ENCODE results near the gene TTC7B. TPM values are rescaled to one million over a fixed set of nuclear protein-coding genes. Genes with fewer than 3 reads are reported as not detected.

The TTC7B gene
- total RNA-seq, 1 experiment from 2014 or later, result 70.6 TPM

DNA sequence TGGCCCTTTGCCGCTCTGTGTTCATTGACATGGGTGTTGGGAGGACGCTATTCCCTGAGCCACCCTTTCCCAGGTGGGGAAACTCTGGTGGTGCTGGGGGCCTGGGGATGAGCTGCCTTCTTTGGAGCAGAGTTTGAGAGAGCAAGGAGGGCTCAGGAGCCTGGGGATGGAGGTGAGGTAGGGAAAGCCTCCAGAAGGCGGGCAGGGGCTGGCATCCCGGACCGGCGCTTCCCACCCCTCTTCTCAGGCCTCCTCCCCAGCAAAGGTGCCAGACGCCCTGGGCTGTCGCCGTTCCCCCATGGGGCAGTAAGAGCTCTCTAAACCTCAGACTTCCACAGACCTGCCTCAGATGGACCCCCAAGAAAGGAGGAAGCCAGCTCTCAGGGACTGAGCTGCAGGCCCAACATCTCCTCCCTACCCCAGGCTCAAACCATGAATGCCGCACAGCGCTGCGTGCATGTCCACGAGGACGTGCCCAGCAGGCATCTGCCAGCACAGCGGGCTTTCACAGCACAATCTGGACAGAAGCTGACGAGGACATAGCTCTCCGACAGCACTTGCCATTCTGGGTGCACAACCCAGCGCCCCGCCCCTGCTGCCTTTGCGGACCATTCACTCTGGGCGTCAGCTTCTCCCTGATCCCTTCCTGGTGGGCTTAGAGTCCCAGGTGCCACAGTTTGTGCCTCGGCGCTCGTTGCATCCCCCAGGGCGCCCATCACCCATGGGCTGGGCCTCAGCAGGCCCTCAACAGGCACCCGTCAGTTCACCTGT, 14.9 kb upstream of the TTC7B start:
- H3K4me3 ChIP-seq (replicated peaks in 1 of 2; ENCODE audit: low read depth in 1 of 2, low read length in 2 of 2), result no peak overlapping the region
- ATAC-seq (no peak), DNase-seq (ENCODE audit: low read depth, low spot score) (no peak)
- H3K4me2 ChIP-seq (ENCODE audit: low read length), result no peak overlapping the region
- peaks cover 0 to 4% of the 10 kb centered on the region in 2 experiments; a peak in 1 of 4 replicates for H3K9me3 ChIP-seq (ENCODE audit: control insufficient read depth in 1 of 2, insufficient read depth in 1 of 2, low read depth in 1 of 2, low read length in 2 of 2)
- no peaks in the 10 kb centered on the region for H3K36me3 ChIP-seq (ENCODE audit: control insufficient read depth in 1 of 2, insufficient read depth in 2 of 2, low read length in 2 of 2)
- ChIA-PET POLR2A (no interaction called here), RAD21 (ENCODE audit: low non-redundant PET in 1 of 2, low total read pairs in 2 of 2, uncharacterized antibody in 2 of 2, unreplicated experiment in 2 of 2) (no interaction called here), CTCF (no interaction called here)
- H4K20me1 ChIP-seq (ENCODE audit: insufficient read depth), result no peaks in the 10 kb centered on the region
- no peak overlapping the region for H3K27ac ChIP-seq (ENCODE audit: low read depth, low read length)
- H3K27me3 ChIP-seq (ENCODE audit: insufficient read depth, low read length), result no peaks in the 10 kb centered on the region
- peaks cover 10 to 16% of the 10 kb centered on the region in 2 experiments for H3K4me1 ChIP-seq (ENCODE audit: control insufficient read depth in 1 of 2, insufficient read depth in 2 of 2, low read length in 2 of 2)
- H2AFZ ChIP-seq (ENCODE audit: low read depth, low read length, poor library complexity, severe bottlenecking), result no peak overlapping the region
- no TSS peak for BruUV-seq (replicated peaks)
- no peaks in the 10 kb centered on the region for H3K9me2 ChIP-seq (ENCODE audit: insufficient read depth)
- H3K9ac ChIP-seq (ENCODE audit: low read length), result no peak overlapping the region
- TF ChIP-seq, protein P1, sequence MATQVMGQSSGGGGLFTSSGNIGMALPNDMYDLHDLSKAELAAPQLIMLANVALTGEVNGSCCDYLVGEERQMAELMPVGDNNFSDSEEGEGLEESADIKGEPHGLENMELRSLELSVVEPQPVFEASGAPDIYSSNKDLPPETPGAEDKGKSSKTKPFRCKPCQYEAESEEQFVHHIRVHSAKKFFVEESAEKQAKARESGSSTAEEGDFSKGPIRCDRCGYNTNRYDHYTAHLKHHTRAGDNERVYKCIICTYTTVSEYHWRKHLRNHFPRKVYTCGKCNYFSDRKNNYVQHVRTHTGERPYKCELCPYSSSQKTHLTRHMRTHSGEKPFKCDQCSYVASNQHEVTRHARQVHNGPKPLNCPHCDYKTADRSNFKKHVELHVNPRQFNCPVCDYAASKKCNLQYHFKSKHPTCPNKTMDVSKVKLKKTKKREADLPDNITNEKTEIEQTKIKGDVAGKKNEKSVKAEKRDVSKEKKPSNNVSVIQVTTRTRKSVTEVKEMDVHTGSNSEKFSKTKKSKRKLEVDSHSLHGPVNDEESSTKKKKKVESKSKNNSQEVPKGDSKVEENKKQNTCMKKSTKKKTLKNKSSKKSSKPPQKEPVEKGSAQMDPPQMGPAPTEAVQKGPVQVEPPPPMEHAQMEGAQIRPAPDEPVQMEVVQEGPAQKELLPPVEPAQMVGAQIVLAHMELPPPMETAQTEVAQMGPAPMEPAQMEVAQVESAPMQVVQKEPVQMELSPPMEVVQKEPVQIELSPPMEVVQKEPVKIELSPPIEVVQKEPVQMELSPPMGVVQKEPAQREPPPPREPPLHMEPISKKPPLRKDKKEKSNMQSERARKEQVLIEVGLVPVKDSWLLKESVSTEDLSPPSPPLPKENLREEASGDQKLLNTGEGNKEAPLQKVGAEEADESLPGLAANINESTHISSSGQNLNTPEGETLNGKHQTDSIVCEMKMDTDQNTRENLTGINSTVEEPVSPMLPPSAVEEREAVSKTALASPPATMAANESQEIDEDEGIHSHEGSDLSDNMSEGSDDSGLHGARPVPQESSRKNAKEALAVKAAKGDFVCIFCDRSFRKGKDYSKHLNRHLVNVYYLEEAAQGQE (IDR thresholded peaks at IDR 0.05; ENCODE audit: low read depth), result no peak
- TF ChIP-seq ZFX (IDR thresholded peaks at IDR 0.05) (no peak), EGR1 (IDR thresholded peaks at IDR 0.05; ENCODE audit: low read depth) (no peak)
- no peaks in the 10 kb centered on the region for H3K79me2 ChIP-seq (ENCODE audit: insufficient read depth, low read length)
- intact Hi-C loops (cut with micrococcal nuclease), result no loop called here

DNA sequence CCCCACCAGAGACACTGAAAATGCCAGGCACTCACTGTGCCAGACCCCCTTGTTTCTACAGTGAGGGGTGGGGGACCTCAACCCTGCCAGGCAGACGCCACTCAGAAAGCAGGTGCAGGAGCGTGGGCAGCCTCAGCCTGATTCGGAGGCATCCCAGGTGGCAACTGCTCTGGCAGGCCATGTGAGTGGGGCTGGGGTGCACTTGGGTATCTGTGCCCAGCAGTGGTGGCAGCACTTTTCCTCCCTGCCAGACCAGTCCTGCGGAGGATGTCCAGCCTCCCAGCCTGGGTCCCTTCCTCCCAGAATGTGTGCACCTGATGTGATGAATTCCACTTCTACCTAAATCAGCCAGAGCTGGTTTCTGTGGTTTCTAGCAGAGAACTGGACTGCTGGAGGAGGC, 13.4 kb upstream of the TTC7B start:
- POLR2A ChIA-PET, result no interaction called here
- Histone ChIP-seq H3K27me3 (ENCODE audit: insufficient read depth, low read length) (no peaks in the 10 kb centered on the region), H3K36me3 (ENCODE audit: control insufficient read depth in 1 of 2, insufficient read depth in 2 of 2, low read length in 2 of 2) (no peaks in the 10 kb centered on the region), H3K9me2 (ENCODE audit: insufficient read depth) (no peaks in the 10 kb centered on the region), H3K9ac (ENCODE audit: low read length) (no peak overlapping the region), H3K4me1 (ENCODE audit: control insufficient read depth in 1 of 2, insufficient read depth in 2 of 2, low read length in 2 of 2) (peaks cover 10 to 16% of the 10 kb centered on the region in 2 experiments), H3K79me2 (ENCODE audit: insufficient read depth, low read length) (no peaks in the 10 kb centered on the region), H4K20me1 (ENCODE audit: insufficient read depth) (no peaks in the 10 kb centered on the region), H3K9me3 (ENCODE audit: control insufficient read depth in 1 of 2, insufficient read depth in 1 of 2, low read depth in 1 of 2, low read length in 2 of 2) (peaks cover 0 to 4% of the 10 kb centered on the region in 2 experiments; a peak in 1 of 4 replicates), H3K4me2 (ENCODE audit: low read length) (no peak overlapping the region), H2AFZ (ENCODE audit: low read depth, low read length, poor library complexity, severe bottlenecking) (no peak overlapping the region), H3K27ac (ENCODE audit: low read depth, low read length) (no peak overlapping the region), H3K4me3 (replicated peaks in 1 of 2; ENCODE audit: low read depth in 1 of 2, low read length in 2 of 2) (no peak overlapping the region)
- BruUV-seq (replicated peaks), result no TSS peak
- CTCF ChIA-PET, result no interaction called here
- TF ChIP-seq EZH2phosphoT487 (IDR thresholded peaks at IDR 0.05; ENCODE audit: borderline replicate concordance) (no peak), EZH2 (IDR thresholded peaks at IDR 0.05) (no peak), TCF7L2 (IDR thresholded peaks at IDR 0.05; ENCODE audit: borderline replicate concordance, extremely low read depth, insufficient read depth, insufficient read length) (no peak), CBX3 (IDR thresholded peaks at IDR 0.05; ENCODE audit: low read depth) (no peak), RAD21 (IDR thresholded peaks at IDR 0.05; ENCODE audit: low read depth) (no peak), CEBPB (IDR thresholded peaks at IDR 0.05; ENCODE audit: low read depth) (no peak), ZNF274 (IDR thresholded peaks at IDR 0.05; ENCODE audit: low read depth, low read length) (no peak), SIN3A (IDR thresholded peaks at IDR 0.05; ENCODE audit: low read depth) (no peak), SP1 (IDR thresholded peaks at IDR 0.05; ENCODE audit: low read depth) (no peak), POLR2A (IDR thresholded peaks at IDR 0.05; ENCODE audit: borderline replicate concordance, extremely low read depth, insufficient read depth, insufficient read length) (no peak)
- TF ChIP-seq, protein P1 (IDR thresholded peaks at IDR 0.05; ENCODE audit: low read depth), result no peak
- TF ChIP-seq, protein P2, sequence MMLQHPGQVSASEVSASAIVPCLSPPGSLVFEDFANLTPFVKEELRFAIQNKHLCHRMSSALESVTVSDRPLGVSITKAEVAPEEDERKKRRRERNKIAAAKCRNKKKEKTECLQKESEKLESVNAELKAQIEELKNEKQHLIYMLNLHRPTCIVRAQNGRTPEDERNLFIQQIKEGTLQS (IDR thresholded peaks at IDR 0.05), result no peak
- RAD21 ChIA-PET (ENCODE audit: low non-redundant PET in 1 of 2, low total read pairs in 2 of 2, uncharacterized antibody in 2 of 2, unreplicated experiment in 2 of 2), result no interaction called here
- no peak for DNase-seq (ENCODE audit: low read depth, low spot score)
- ATAC-seq, result no peak
- intact Hi-C loops (cut with micrococcal nuclease), result no loop called here
